CD14-positive monocyte (primary cell): ENCODE data around the gene LARP1B. TPM values are rescaled to one million over a fixed set of nuclear protein-coding genes. Genes with fewer than 3 reads are reported as not detected.

Source experiments
- DNase-seq, 3 donors: peaks; one replicate each; pipeline ENCODE4 v3.0.0-alpha.2; 2011 to 2022
- H2AFZ ChIP-seq: 2 replicates; pipeline ENCODE4 v1.6.0; 2012; ENCODE audit warnings: mild to moderate bottlenecking, low read depth, low read length, inconsistent platforms; ENCODE audit not compliant: insufficient read depth, poor library complexity, severe bottlenecking
- H3K27ac ChIP-seq, 2 donors: 1 replicate in 1 of 2; 2 replicates in 1 of 2; pipeline ENCODE4 v1.5.1; 2012 to 2013; ENCODE audit warnings: low read length in 2 of 2, control low read depth in 1 of 2, inconsistent platforms in 1 of 2, low read depth in 1 of 2, mild to moderate bottlenecking in 1 of 2
- H3K27me3 ChIP-seq, 2 donors: one replicate each; pipeline versions ENCODE4 v1.6.0 to v1.6.1; 2011 to 2013; ENCODE audit warnings: low read length in 2 of 2; ENCODE audit not compliant: control insufficient read depth in 2 of 2, insufficient read depth in 2 of 2
- H3K36me3 ChIP-seq, 2 donors: replicated peaks in 1 of 2; 1 replicate in 1 of 2; 2 replicates in 1 of 2; pipeline versions ENCODE4 v1.5.1 to v1.6.1; 2012 to 2013; ENCODE audit warnings: low read length in 2 of 2, control low read depth in 1 of 2, inconsistent platforms in 1 of 2, mild to moderate bottlenecking in 1 of 2; ENCODE audit not compliant: insufficient read depth in 2 of 2, control insufficient read depth in 1 of 2
- H3K4me1 ChIP-seq, 2 donors: 1 replicate in 1 of 2; 2 replicates in 1 of 2; pipeline versions ENCODE4 v1.5.1 to v1.6.1; 2012 to 2013; ENCODE audit warnings: low read length in 2 of 2, control low read depth in 1 of 2, inconsistent platforms in 1 of 2, mild to moderate bottlenecking in 1 of 2, moderate library complexity in 1 of 2; ENCODE audit not compliant: insufficient read depth in 2 of 2, control insufficient read depth in 1 of 2
- H3K4me2 ChIP-seq: replicated peaks from 2 replicates; pipeline ENCODE3; 2012; ENCODE audit warnings: low read length, moderate library complexity, mild to moderate bottlenecking; ENCODE audit not compliant: poor library complexity, severe bottlenecking; ENCODE audit errors: extremely low read depth
- H3K4me3 ChIP-seq, 3 experiments: fragments of 200-600 bp in 1 of 3; sonication (generic) in 1 of 3; replicated peaks in 1 of 3; 1 replicate in 2 of 3; 2 replicates in 1 of 3; pipeline ENCODE4 v1.5.1; 2011 to 2013; ENCODE audit warnings: low read length in 3 of 3, mild to moderate bottlenecking in 3 of 3, control low read depth in 2 of 3, low read depth in 2 of 3, inconsistent platforms in 1 of 3, moderate library complexity in 1 of 3
- H3K79me2 ChIP-seq: 2 replicates; pipeline ENCODE4 v1.6.0; 2012; ENCODE audit warnings: mild to moderate bottlenecking, control low read depth, inconsistent platforms, low read length, moderate library complexity; ENCODE audit not compliant: insufficient read depth
- H3K9ac ChIP-seq: 2 replicates; pipeline ENCODE4 v1.6.0; 2017; ENCODE audit warnings: low read length, mild to moderate bottlenecking; ENCODE audit not compliant: insufficient read depth, poor library complexity, severe bottlenecking
- H3K9me3 ChIP-seq, 2 donors: replicated peaks in 1 of 2; 1 replicate in 1 of 2; 2 replicates in 1 of 2; pipeline versions ENCODE4 v1.5.1 to v1.6.1; 2012 to 2013; ENCODE audit warnings: low read length in 2 of 2, control low read depth in 1 of 2; ENCODE audit not compliant: control insufficient read depth in 1 of 2, insufficient read depth in 1 of 2
- H4K20me1 ChIP-seq: 2 replicates; pipeline ENCODE4 v1.6.0; 2012; ENCODE audit warnings: mild to moderate bottlenecking, low read length, control low read depth, moderate library complexity; ENCODE audit not compliant: insufficient read depth
- H3K27ac Mint-ChIP-seq, 7 donors: one replicate each; pipeline ENCODE4 v1.8.0; 2020; ENCODE audit warnings: mild to moderate bottlenecking in 7 of 7, mixed read lengths in 7 of 7, moderate library complexity in 6 of 7, inconsistent platforms in 2 of 7
- H3K27me3 Mint-ChIP-seq, 3 donors: one replicate each; pipeline ENCODE4 v1.8.0; 2021 to 2022; ENCODE audit warnings: low read depth in 3 of 3, mild to moderate bottlenecking in 3 of 3, mixed read lengths in 3 of 3, moderate library complexity in 3 of 3, inconsistent platforms in 1 of 3
- H3K36me3 Mint-ChIP-seq, 2 donors: one replicate each; pipeline ENCODE4 v1.8.0; 2020; ENCODE audit warnings: mixed read lengths in 2 of 2, inconsistent platforms in 1 of 2, mild to moderate bottlenecking in 1 of 2
- H3K4me1 Mint-ChIP-seq: one replicate; pipeline ENCODE4 v1.8.0; 2020; ENCODE audit warnings: mild to moderate bottlenecking, mixed read lengths
- H3K4me3 Mint-ChIP-seq, 2 donors: one replicate each; pipeline ENCODE4 v1.8.0; 2020; ENCODE audit warnings: mild to moderate bottlenecking in 2 of 2, mixed read lengths in 2 of 2, moderate library complexity in 1 of 2
- H3K9me3 Mint-ChIP-seq, 7 donors: one replicate each; pipeline ENCODE4 v1.8.0; 2020 to 2022; ENCODE audit warnings: mixed read lengths in 7 of 7, mild to moderate bottlenecking in 6 of 7, moderate library complexity in 6 of 7, inconsistent platforms in 2 of 7
- CTCF ChIP-seq: fragments of 200-600 bp; IDR thresholded peaks from one replicate; pipeline ENCODE4 v1.8.0; 2022; ENCODE audit warnings: antibody characterized with exemption, mild to moderate bottlenecking
- WGBS: methylation state at CpG from one replicate; pipeline ENCODE4 v1.1.5; 2013; ENCODE audit warnings: missing lambda C conversion rate; ENCODE audit not compliant: insufficient coverage; 5-methylcytosine and 5-hydroxymethylcytosine counted together
- intact Hi-C, 2 donors: fragments of 100-400 bp; cut with micrococcal nuclease; formaldehyde crosslinking; loops; one replicate each; pipeline versions ENCODE4 v1.15.0 to v1.15.1; 2023
- polyA plus RNA-seq, 3 donors: library from polyadenylated mRNA; depleted of rRNA in 1 of 3; unstranded in 2 of 3; stranded (reverse) in 1 of 3; fragments of 300-500 nt in 2 of 3; fragments of >200 nt in 1 of 3; fragmentation: Illumina TruSeq in 2 of 3; gene quantifications; 1 replicate in 2 of 3; 2 replicates in 1 of 3; pipeline ENCODE4 v1.2.3, GENCODE V29; 2012 to 2021

Gene LARP1B
- polyA plus RNA-seq, 3 donors, result 3.0 to 5.7 (median 3.7) TPM

GRCh38 chr4:128163177-128164117 is 102.3 kb downstream of the LARP1B start:
- intact Hi-C loops, result no loop called here
- Histone ChIP-seq H3K4me3 (no peak overlapping the region), H3K79me2 (no peaks in the 10 kb centered on the region), H3K4me2 (no peak overlapping the region), H3K36me3 (no peaks in the 10 kb centered on the region), H3K27ac (no peak overlapping the region), H3K4me1 (peaks cover 11 to 14% of the 10 kb centered on the region in 2 donors), H3K27me3 (no peaks in the 10 kb centered on the region), H3K9ac (no peak overlapping the region), H4K20me1 (no peaks in the 10 kb centered on the region), H2AFZ (no peak overlapping the region), H3K9me3 (no peaks in the 10 kb centered on the region)
- peaks cover 26% of the 10 kb centered on the region for H3K4me1 Mint-ChIP-seq
- no peak overlapping the region for H3K27ac Mint-ChIP-seq
- H3K9me3 Mint-ChIP-seq, result peaks cover 0 to 2% (median 0%) of the 10 kb centered on the region in 7 donors
- H3K27me3 Mint-ChIP-seq, result no peaks in the 10 kb centered on the region
- WGBS, result no CpG with 5 or more reads among the region's 4 CpGs
- H3K36me3 Mint-ChIP-seq, result peaks cover 0 to 3% of the 10 kb centered on the region in 2 donors
- DNase-seq, result no peak
- no peak for TF ChIP-seq CTCF
- no peak overlapping the region for H3K4me3 Mint-ChIP-seq

GRCh38 chr4:128166982-128167381 is 105.9 kb downstream of the LARP1B start:
- H3K4me3 Mint-ChIP-seq, result no peak overlapping the region
- intact Hi-C loops, result no loop called here
- H3K36me3 ChIP-seq, result no peaks in the 10 kb centered on the region
- no peaks in the 10 kb centered on the region for H3K9me3 ChIP-seq
- H3K27me3 ChIP-seq, result no peaks in the 10 kb centered on the region
- DNase-seq, result no peak
- peaks cover 0 to 2% (median 0%) of the 10 kb centered on the region in 7 donors for H3K9me3 Mint-ChIP-seq
- H3K4me1 Mint-ChIP-seq, result no peaks in the 10 kb centered on the region
- TF ChIP-seq CTCF, result no peak
- peaks cover 0 to 6% of the 10 kb centered on the region in 2 donors for H3K36me3 Mint-ChIP-seq
- no peak overlapping the region for H3K4me2 ChIP-seq
- H3K4me1 ChIP-seq, result no peaks in the 10 kb centered on the region
- no peaks in the 10 kb centered on the region for H3K79me2 ChIP-seq
- no peak overlapping the region for H2AFZ ChIP-seq
- H3K9ac ChIP-seq, result no peak overlapping the region
- no peak overlapping the region for H3K27ac ChIP-seq
- H3K27ac Mint-ChIP-seq, result no peak overlapping the region
- no peaks in the 10 kb centered on the region for H4K20me1 ChIP-seq
- H3K27me3 Mint-ChIP-seq, result no peaks in the 10 kb centered on the region
- no CpG with 5 or more reads among the region's 2 CpGs for WGBS
- H3K4me3 ChIP-seq, result no peak overlapping the region
